Measurements from ENCODE around the gene GRIP1. TPM values are rescaled to one million over a fixed set of nuclear protein-coding genes. Genes with fewer than 3 reads are reported as not detected.

The GRIP1 gene
- total RNA-seq, 6 donors from 2014 or later = 0.33 to 5.2 (median 1.7) TPM

DNA sequence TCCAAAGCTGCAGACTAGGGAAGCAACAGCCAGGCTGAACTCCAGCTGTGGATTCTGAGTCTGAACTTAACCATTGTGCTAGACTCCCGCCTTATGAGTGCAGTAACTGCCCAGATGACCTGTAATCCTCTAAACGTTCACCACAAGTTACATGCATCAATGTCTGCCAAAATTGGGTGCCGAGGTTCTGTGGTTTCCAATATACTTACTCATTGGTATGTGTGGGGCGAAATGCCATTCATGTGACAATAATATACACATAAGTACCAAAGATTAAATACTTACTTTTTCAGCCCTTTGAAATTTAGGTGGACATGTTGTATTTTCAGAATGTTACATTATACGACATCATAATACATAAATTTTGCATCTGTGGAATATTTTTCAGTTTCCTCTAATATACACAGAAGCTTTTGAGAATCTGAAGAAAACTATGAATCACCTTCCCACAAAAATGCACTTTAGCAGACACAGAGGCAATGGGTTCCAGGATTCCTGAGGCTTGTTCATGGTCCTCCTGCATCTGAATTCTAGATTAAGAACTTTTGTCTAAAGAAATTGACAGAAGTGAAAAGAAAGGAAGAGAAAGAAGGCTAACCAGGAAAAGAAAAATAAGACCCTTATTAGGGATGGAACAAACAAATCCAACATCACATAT, 31.7 kb downstream of the GRIP1 start:
- DNase-seq = no peak
- 76 to 77% methylated on average over 5 of the region's 5 CpGs for WGBS, 2 donors
- ATAC-seq (ENCODE audit: low FRiP score in 2 of 2) = peak in 1 of 2 donors; percentile 61
- Histone ChIP-seq H3K4me1 (no peaks in the 10 kb centered on the region), H3K36me3 (no peaks in the 10 kb centered on the region), H3K4me3 (no peak overlapping the region), H3K27me3 (no peaks in the 10 kb centered on the region), H3K27ac (no peak overlapping the region), H3K9me3 (no peaks in the 10 kb centered on the region)
- no peak for TF ChIP-seq EP300 (IDR thresholded peaks at IDR 0.05)
- TF ChIP-seq POLR2A (IDR thresholded peaks at IDR 0.05) = no peak
- TF ChIP-seq, protein P1, sequence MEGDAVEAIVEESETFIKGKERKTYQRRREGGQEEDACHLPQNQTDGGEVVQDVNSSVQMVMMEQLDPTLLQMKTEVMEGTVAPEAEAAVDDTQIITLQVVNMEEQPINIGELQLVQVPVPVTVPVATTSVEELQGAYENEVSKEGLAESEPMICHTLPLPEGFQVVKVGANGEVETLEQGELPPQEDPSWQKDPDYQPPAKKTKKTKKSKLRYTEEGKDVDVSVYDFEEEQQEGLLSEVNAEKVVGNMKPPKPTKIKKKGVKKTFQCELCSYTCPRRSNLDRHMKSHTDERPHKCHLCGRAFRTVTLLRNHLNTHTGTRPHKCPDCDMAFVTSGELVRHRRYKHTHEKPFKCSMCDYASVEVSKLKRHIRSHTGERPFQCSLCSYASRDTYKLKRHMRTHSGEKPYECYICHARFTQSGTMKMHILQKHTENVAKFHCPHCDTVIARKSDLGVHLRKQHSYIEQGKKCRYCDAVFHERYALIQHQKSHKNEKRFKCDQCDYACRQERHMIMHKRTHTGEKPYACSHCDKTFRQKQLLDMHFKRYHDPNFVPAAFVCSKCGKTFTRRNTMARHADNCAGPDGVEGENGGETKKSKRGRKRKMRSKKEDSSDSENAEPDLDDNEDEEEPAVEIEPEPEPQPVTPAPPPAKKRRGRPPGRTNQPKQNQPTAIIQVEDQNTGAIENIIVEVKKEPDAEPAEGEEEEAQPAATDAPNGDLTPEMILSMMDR (IDR thresholded peaks at IDR 0.05) = no peak
- TF ChIP-seq POLR2AphosphoS5 (IDR thresholded peaks at IDR 0.05) = no peak

DNA sequence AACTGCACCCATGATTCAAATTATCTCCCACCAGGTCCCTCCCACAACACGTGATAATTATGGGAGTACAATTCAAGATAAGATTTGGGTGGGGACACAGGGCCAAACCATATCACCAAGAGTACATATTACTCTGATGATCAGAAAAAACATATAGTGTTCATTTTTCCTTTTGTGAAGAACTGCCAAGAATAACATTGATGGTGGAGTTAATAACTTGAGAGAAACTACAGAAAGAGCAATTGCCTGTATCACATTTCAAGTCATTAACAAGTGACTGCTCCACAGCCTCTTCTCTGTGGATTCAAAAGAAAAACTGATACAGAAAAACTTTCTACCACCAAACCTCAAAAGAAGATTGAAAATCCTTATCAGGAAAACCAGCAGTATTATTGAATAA, 34.7 kb downstream of the GRIP1 start:
- ATAC-seq (ENCODE audit: low FRiP score in 2 of 2) = no peak
- no peak for DNase-seq
- Histone ChIP-seq H3K36me3 (no peaks in the 10 kb centered on the region), H3K27me3 (no peaks in the 10 kb centered on the region), H3K4me3 (no peak overlapping the region), H3K27ac (no peak overlapping the region), H3K9me3 (no peaks in the 10 kb centered on the region), H3K4me1 (no peaks in the 10 kb centered on the region)
- TF ChIP-seq POLR2A (IDR thresholded peaks at IDR 0.05) (no peak), POLR2AphosphoS5 (IDR thresholded peaks at IDR 0.05) (no peak), EP300 (IDR thresholded peaks at IDR 0.05) (no peak)
- TF ChIP-seq, protein P1 (IDR thresholded peaks at IDR 0.05) = no peak
- WGBS, 2 donors = 73 to 81% methylated on average over 1 of the region's 1 CpG

DNA sequence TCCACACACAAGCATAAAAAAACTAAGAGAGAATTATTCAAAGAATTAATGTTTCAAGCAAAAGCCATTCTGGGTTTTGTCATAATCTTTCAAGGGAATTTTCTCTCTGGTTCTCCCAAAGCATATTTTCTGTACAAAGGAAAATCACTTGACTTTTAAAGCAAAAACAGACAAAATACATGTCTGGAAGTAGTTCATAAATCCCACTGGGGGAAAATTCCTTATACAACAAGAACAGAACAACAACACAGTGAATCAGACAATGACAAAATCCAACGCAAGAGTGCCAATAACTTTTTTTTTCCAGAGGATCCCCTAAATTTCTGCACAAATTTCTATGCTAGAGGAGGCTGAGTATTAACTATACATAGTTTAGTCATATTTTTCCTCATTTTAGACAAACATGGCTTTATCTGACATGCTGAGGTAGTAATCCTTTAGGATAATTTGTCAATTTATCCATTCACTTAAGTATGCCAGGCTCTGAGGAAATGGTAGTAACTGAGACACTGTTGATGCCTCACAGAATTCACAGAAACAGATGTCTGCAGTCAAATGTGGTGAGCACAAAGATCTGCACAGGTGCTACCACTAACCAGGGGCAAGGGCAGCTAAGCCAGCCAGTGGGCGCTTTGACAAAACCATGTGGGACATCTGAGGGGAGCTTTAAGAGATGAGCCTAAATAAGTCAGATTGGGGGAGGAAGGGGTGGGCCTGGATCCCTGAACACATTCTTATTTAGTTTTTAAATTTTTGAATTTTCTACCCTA, 38.0 kb downstream of the GRIP1 start:
- Histone ChIP-seq H3K27ac (no peak overlapping the region), H3K36me3 (no peaks in the 10 kb centered on the region), H3K4me3 (no peak overlapping the region), H3K9me3 (no peaks in the 10 kb centered on the region), H3K4me1 (no peaks in the 10 kb centered on the region), H3K27me3 (no peaks in the 10 kb centered on the region)
- no peak for TF ChIP-seq POLR2A (IDR thresholded peaks at IDR 0.05)
- no peak for TF ChIP-seq POLR2AphosphoS5 (IDR thresholded peaks at IDR 0.05)
- TF ChIP-seq EP300 (IDR thresholded peaks at IDR 0.05) = no peak
- TF ChIP-seq, protein P1 (IDR thresholded peaks at IDR 0.05) = no peak
- DNase-seq (no peak), ATAC-seq (ENCODE audit: low FRiP score in 2 of 2) (no peak)
- 92 to 93% methylated on average over 2 of the region's 2 CpGs for WGBS, 2 donors

DNA sequence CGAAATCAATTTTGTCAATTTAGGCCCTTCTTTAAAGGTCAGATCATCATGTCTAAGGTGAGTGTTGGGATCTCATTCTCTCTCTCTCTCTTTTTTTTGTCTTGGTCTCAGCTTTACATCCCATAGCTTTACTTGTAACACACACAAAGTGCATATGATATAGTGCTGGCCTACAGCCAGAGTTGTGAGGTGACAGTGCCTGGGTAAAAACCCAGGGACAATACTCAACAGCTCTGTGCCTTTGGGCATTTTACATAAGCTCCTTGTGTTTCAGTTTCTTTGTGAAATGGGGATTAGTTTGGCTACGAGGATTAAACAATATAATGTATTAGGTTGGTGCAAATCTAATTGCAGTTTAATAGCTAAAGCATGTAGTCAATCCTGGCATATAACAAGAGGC, 40.2 kb downstream of the GRIP1 start:
- TF ChIP-seq EP300 (IDR thresholded peaks at IDR 0.05) = no peak
- no peak for TF ChIP-seq POLR2A (IDR thresholded peaks at IDR 0.05)
- TF ChIP-seq POLR2AphosphoS5 (IDR thresholded peaks at IDR 0.05) = no peak
- TF ChIP-seq, protein P1 (IDR thresholded peaks at IDR 0.05) = no peak
- Histone ChIP-seq H3K4me1 (no peaks in the 10 kb centered on the region), H3K27ac (no peak overlapping the region), H3K27me3 (no peaks in the 10 kb centered on the region), H3K9me3 (no peaks in the 10 kb centered on the region), H3K36me3 (no peaks in the 10 kb centered on the region), H3K4me3 (no peak overlapping the region)
- ATAC-seq (ENCODE audit: low FRiP score in 2 of 2) = no peak
- no peak for DNase-seq
- WGBS, 2 donors = 80 to 83% methylated on average over 2 of the region's 2 CpGs
